Ishikawa (cell line): ENCODE results near the gene MID1.

Experiments used
- CEBPB ChIP-seq: IDR thresholded peaks from 2 replicates; pipeline ENCODE4 v1.6.1; 2012
- CREB1 ChIP-seq: IDR thresholded peaks from 2 replicates; pipeline ENCODE4 v1.6.1; 2012; ENCODE audit warnings: low read depth
- EGR1 ChIP-seq: IDR thresholded peaks from 2 replicates; pipeline ENCODE4 v1.6.1; 2012
- EP300 ChIP-seq: IDR thresholded peaks from 2 replicates; pipeline ENCODE4 v1.6.1; 2012; ENCODE audit warnings: borderline replicate concordance
- FOXM1 ChIP-seq: IDR thresholded peaks from 2 replicates; pipeline ENCODE4 v1.6.1; 2012; ENCODE audit warnings: low read depth, borderline replicate concordance
- NFIC ChIP-seq: IDR thresholded peaks from 2 replicates; pipeline ENCODE4 v1.6.1; 2012
- RAD21 ChIP-seq: IDR thresholded peaks from 2 replicates; pipeline ENCODE4 v1.6.1; 2012; ENCODE audit warnings: low read depth
- REST ChIP-seq: IDR thresholded peaks from 2 replicates; pipeline ENCODE4 v1.6.1; 2012; ENCODE audit warnings: low read depth, mild to moderate bottlenecking
- TAF1 ChIP-seq: IDR thresholded peaks from 2 replicates; pipeline ENCODE4 v1.6.1; 2012; ENCODE audit warnings: low read depth, mild to moderate bottlenecking
- TCF12 ChIP-seq: IDR thresholded peaks from 2 replicates; pipeline ENCODE4 v1.6.1; 2012; ENCODE audit warnings: low read depth
- TEAD4 ChIP-seq: IDR thresholded peaks from 2 replicates; pipeline ENCODE4 v1.6.1; 2012
- USF1 ChIP-seq: IDR thresholded peaks from 2 replicates; pipeline ENCODE4 v1.6.1; 2012
- YY1 ChIP-seq: IDR thresholded peaks from 2 replicates; pipeline ENCODE4 v1.6.1; 2012; ENCODE audit warnings: low read depth
- ZBTB7A ChIP-seq: IDR thresholded peaks from 2 replicates; pipeline ENCODE4 v1.6.1; 2012; ENCODE audit warnings: low read depth
- TF ChIP-seq, protein P1 (sequence below): IDR thresholded peaks from 2 replicates; pipeline ENCODE4 v1.6.1; 2012

Gene MID1

GRCh38 chrX:10542586-10542985 is 77.8 kb downstream of the MID1 start:
- no peak for TF ChIP-seq EGR1
- no peak for TF ChIP-seq ZBTB7A
- no peak for TF ChIP-seq TCF12
- TF ChIP-seq NFIC: no peak
- TF ChIP-seq TEAD4: no peak
- no peak for TF ChIP-seq TAF1
- no peak for TF ChIP-seq USF1
- TF ChIP-seq FOXM1: no peak
- TF ChIP-seq YY1: no peak
- TF ChIP-seq CEBPB: no peak
- TF ChIP-seq RAD21: no peak
- TF ChIP-seq CREB1: no peak
- no peak for TF ChIP-seq EP300
- TF ChIP-seq, protein P1, sequence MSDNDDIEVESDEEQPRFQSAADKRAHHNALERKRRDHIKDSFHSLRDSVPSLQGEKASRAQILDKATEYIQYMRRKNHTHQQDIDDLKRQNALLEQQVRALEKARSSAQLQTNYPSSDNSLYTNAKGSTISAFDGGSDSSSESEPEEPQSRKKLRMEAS: no peak
- TF ChIP-seq REST: no peak

- TF ChIP-seq EP300: no peak
- TF ChIP-seq NFIC: no peak
- TF ChIP-seq, protein P1: no peak
- no peak for TF ChIP-seq RAD21
- TF ChIP-seq EGR1: no peak
- TF ChIP-seq TEAD4: no peak
Observed at GRCh38 chrX:10538831-10539230, 81.6 kb downstream of the MID1 start.

- TF ChIP-seq NFIC (no peak), TEAD4 (no peak), EGR1 (no peak), REST (no peak), RAD21 (no peak)
- TF ChIP-seq, protein P1: no peak
Observed at GRCh38 chrX:10537308-10537707, 83.1 kb downstream of the MID1 start.

DNA sequence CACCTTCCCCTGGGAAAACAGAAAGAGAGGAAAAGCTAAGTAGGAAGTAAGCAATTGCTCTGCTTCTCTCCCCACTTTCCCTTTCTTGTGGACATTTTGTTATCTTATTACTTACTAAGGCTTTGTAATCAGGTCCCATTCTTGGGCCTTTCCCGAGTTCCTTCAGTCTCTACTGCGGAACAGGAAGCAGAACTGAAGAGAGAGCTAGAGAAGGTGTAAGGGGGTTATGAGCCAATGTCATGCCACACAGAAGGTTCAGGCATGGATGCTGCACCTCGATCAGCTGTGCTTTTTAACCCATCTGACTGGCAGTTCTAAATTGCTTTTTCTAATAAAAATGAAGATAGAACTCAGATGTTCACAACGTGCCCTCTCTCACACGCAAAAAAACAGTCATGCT is 83.6 kb downstream of the MID1 start:
- no peak for TF ChIP-seq CEBPB
- no peak for TF ChIP-seq REST
- TF ChIP-seq, protein P1: no peak

- no peak for TF ChIP-seq TCF12
Observed at GRCh38 chrX:10534611-10535010, 85.8 kb downstream of the MID1 start.
